ENCODE measurements around the gene LAGE3.

GRCh38 chrX:154516656-154517100 is 37.6 kb upstream of the LAGE3 start:
- TF ChIP-seq CTCF (IDR thresholded peaks at IDR 0.05; ENCODE audit: poor library complexity), result no peak
- TF ChIP-seq EZH2phosphoT487 (IDR thresholded peaks at IDR 0.05; ENCODE audit: low read depth, severe bottlenecking, unreplicated experiment), result no peak
- TF ChIP-seq EZH2 (IDR thresholded peaks at IDR 0.05; ENCODE audit: borderline replicate concordance), result no peak

Measured in hepatocyte (in vitro differentiated cells).